Endothelial cell of umbilical vein (primary cell): Measurements from ENCODE around the gene PCGF3.

Experiments
- CTCF ChIP-seq, 2 donors: IDR thresholded peaks; 1 replicate in 1 of 2; 2 replicates in 1 of 2; pipeline ENCODE4 v1.5.1; 2011; ENCODE audit warnings: low read length in 2 of 2, mild to moderate bottlenecking in 2 of 2, moderate library complexity in 2 of 2, control low read depth in 1 of 2, inconsistent platforms in 1 of 2, low read depth in 1 of 2; ENCODE audit not compliant: insufficient read depth in 1 of 2; ENCODE audit errors: extremely low read depth in 1 of 2
- GATA2 ChIP-seq: IDR thresholded peaks from 2 replicates; pipeline ENCODE4 v1.7.0; 2011; ENCODE audit warnings: low read depth, mild to moderate bottlenecking, moderate library complexity, mixed read lengths, low read length; ENCODE audit not compliant: insufficient read length, insufficient read depth

GRCh38 chr4:742742-743311 is 37.2 kb downstream of the PCGF3 start:
- TF ChIP-seq CTCF (IDR thresholded peaks at IDR 0.05; ENCODE audit: extremely low read depth in 1 of 2, insufficient read depth in 1 of 2, low read depth in 1 of 2, low read length in 2 of 2) (peak; percentile 77 to 93), GATA2 (no peak)
